Activated naive CD4-positive, alpha-beta T cell treated with anti-CD3 and anti-CD28 coated beads, Interleukin-2, amount 50 U/mL, for 24 hours (primary cell): ENCODE measurements around the gene CTAGE4.
"Not testable (repeated sequence)": the region's sequence is repeated elsewhere in the genome, so short reads cannot be mapped to it uniquely, and the experiment has no call there.

Experiments used
- H3K27ac Mint-ChIP-seq: one replicate; pipeline ENCODE4 v1.8.0; 2021; ENCODE audit warnings: mild to moderate bottlenecking, mixed read lengths
- H3K27me3 Mint-ChIP-seq: one replicate; pipeline ENCODE4 v1.8.0; 2021; ENCODE audit warnings: mixed read lengths
- H3K36me3 Mint-ChIP-seq: one replicate; pipeline ENCODE4 v1.8.0; 2021; ENCODE audit warnings: mixed read lengths
- H3K4me1 Mint-ChIP-seq: one replicate; pipeline ENCODE4 v1.8.0; 2021; ENCODE audit warnings: mixed read lengths
- H3K4me3 Mint-ChIP-seq: one replicate; pipeline ENCODE4 v1.8.0; 2021; ENCODE audit warnings: mild to moderate bottlenecking, mixed read lengths
- H3K9me3 Mint-ChIP-seq: one replicate; pipeline ENCODE4 v1.8.0; 2021; ENCODE audit warnings: mixed read lengths

The CTAGE4 gene, protein sequence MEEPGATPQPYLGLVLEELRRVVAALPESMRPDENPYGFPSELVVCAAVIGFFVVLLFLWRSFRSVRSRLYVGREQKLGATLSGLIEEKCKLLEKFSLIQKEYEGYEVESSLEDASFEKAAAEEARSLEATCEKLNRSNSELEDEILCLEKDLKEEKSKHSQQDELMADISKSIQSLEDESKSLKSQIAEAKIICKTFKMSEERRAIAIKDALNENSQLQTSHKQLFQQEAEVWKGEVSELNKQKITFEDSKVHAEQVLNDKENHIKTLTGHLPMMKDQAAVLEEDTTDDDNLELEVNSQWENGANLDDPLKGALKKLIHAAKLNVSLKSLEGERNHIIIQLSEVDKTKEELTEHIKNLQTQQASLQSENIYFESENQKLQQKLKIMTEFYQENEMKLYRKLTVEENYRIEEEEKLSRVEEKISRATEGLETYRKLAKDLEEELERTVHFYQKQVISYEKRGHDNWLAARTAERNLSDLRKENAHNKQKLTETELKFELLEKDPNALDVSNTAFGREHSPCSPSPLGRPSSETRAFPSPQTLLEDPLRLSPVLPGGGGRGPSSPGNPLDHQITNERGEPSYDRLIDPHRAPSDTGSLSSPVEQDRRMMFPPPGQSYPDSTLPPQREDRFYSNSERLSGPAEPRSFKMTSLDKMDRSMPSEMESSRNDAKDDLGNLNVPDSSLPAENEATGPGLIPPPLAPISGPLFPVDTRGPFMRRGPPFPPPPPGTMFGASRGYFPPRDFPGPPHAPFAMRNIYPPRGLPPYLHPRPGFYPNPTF

DNA sequence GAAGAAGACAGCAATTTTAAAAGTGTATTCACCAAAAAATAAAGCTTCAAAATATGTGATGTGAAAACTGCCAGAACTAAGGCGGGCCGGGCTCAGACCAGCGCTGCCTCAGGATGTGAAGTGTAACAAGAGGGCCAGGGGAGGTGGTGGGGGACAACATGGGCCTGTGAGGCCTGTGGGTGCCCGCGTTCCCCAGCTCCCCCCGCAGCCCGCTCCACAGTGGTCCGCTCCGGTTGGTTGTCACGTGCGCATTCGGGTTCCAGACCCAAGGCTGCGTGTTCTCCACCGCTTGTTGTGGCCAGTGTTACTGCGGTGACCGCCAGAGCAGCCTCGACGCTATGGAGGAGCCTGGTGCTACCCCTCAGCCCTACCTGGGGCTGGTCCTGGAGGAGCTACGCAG lies at the start of gene CTAGE4:
Gene CTAGE4 (plus strand): TSS at position 301 of the 400 bp plus-strand sequence. CDS start 38 bp downstream, at position 339.
- not testable (repeated sequence) for H3K4me3 Mint-ChIP-seq, H3K27me3 Mint-ChIP-seq, H3K4me1 Mint-ChIP-seq, H3K9me3 Mint-ChIP-seq, H3K27ac Mint-ChIP-seq, H3K36me3 Mint-ChIP-seq

DNA sequence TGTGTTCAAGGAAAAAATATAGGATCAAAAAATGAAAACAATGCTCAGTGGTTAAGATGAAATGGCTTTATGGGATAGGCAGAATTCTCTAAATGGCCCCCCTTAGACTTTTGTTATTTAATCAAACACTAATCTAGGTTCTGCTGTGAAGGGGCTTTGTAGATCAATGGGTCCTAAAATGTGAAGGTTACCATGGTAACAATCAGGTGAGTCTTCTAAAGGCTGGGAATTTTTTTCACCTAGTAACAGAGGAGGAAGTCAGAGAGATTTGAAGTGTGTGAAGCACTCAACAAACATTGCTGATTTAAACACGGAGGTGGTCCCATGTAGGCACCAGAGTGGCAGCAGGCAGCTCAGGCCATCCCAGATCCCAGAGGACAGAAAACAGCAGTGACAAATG lies 49.1 kb upstream of the CTAGE4 start:
- Mint-ChIP-seq H3K4me1 (no peaks in the 10 kb centered on the region), H3K27ac (no peak overlapping the region), H3K27me3 (peaks cover 3% of the 10 kb centered on the region), H3K36me3 (no peaks in the 10 kb centered on the region), H3K4me3 (no peak overlapping the region), H3K9me3 (no peaks in the 10 kb centered on the region)

- H3K27me3 Mint-ChIP-seq = peaks cover 4% of the 10 kb centered on the region
Observed at GRCh38 chr7:144137501-144137900, 45.8 kb upstream of the CTAGE4 start.

GRCh38 chr7:144142187-144142586 lies 41.1 kb upstream of the CTAGE4 start:
- Mint-ChIP-seq H3K27ac (no peak overlapping the region), H3K27me3 (peaks cover 4% of the 10 kb centered on the region), H3K36me3 (peaks cover 1% of the 10 kb centered on the region), H3K9me3 (peaks cover 14% of the 10 kb centered on the region), H3K4me3 (no peak overlapping the region), H3K4me1 (no peaks in the 10 kb centered on the region)

More at GRCh38 chr7:144137501-144137900, 45.8 kb upstream of the CTAGE4 start:
- no peaks in the 10 kb centered on the region for H3K9me3 Mint-ChIP-seq
- no peaks in the 10 kb centered on the region for H3K4me1 Mint-ChIP-seq
- no peak overlapping the region for H3K4me3 Mint-ChIP-seq
- H3K36me3 Mint-ChIP-seq = no peaks in the 10 kb centered on the region
- H3K27ac Mint-ChIP-seq = no peak overlapping the region

- H3K27me3 Mint-ChIP-seq = peaks cover 1% of the 10 kb centered on the region
- H3K27ac Mint-ChIP-seq = no peak overlapping the region
- no peaks in the 10 kb centered on the region for H3K4me1 Mint-ChIP-seq
- H3K36me3 Mint-ChIP-seq = peaks cover 8% of the 10 kb centered on the region
- no peak overlapping the region for H3K4me3 Mint-ChIP-seq
- H3K9me3 Mint-ChIP-seq = peaks cover 29% of the 10 kb centered on the region
Observed at GRCh38 chr7:144144426-144144825, 38.8 kb upstream of the CTAGE4 start.

- Mint-ChIP-seq H3K36me3 (peaks cover 10% of the 10 kb centered on the region), H3K4me3 (no peak overlapping the region), H3K27me3 (peaks cover 5% of the 10 kb centered on the region), H3K4me1 (no peaks in the 10 kb centered on the region), H3K27ac (no peak overlapping the region), H3K9me3 (peaks cover 43% of the 10 kb centered on the region)
Observed at GRCh38 chr7:144148224-144148827, 34.9 kb upstream of the CTAGE4 start.

DNA sequence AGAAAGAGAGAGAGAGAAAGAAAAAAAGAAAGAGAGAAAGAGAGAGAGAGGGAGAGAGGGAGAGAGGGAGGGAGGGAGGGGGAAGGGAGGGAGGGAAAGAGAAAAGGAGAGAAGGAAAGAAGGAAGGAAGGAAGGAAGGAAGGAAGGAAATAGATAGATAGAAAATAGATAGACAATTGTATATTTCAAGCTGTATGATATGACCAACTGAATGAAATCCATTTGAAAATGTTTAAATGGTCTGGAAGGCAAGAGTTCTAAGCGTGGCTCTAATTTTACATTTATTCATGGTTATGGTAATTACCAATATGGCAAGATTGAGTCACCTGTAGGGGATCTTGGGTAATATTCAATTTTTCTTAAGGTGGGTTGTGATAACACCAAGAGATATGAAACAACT lies 24.4 kb upstream of the CTAGE4 start:
- H3K27me3 Mint-ChIP-seq = peaks cover 11% of the 10 kb centered on the region
- no peaks in the 10 kb centered on the region for H3K9me3 Mint-ChIP-seq
- H3K4me1 Mint-ChIP-seq = no peaks in the 10 kb centered on the region
- H3K36me3 Mint-ChIP-seq = no peaks in the 10 kb centered on the region
- H3K4me3 Mint-ChIP-seq = no peak overlapping the region
- H3K27ac Mint-ChIP-seq = no peak overlapping the region

- Mint-ChIP-seq H3K36me3 (peaks cover 2% of the 10 kb centered on the region), H3K27me3 (peaks cover 2% of the 10 kb centered on the region), H3K9me3 (no peaks in the 10 kb centered on the region), H3K27ac (no peak overlapping the region), H3K4me1 (no peaks in the 10 kb centered on the region), H3K4me3 (no peak overlapping the region)
Observed at GRCh38 chr7:144164784-144165183, 18.5 kb upstream of the CTAGE4 start.

- not testable (repeated sequence) for H3K27ac Mint-ChIP-seq, H3K36me3 Mint-ChIP-seq, H3K4me1 Mint-ChIP-seq, H3K9me3 Mint-ChIP-seq, H3K27me3 Mint-ChIP-seq, H3K4me3 Mint-ChIP-seq
Observed at GRCh38 chr7:144171594-144172350, 11.5 kb upstream of the CTAGE4 start.

GRCh38 chr7:144174613-144175012 lies 8.7 kb upstream of the CTAGE4 start:
- H3K4me1 Mint-ChIP-seq = no peaks in the 10 kb centered on the region
- no peak overlapping the region for H3K27ac Mint-ChIP-seq
- peaks cover 2% of the 10 kb centered on the region for H3K27me3 Mint-ChIP-seq
- H3K4me3 Mint-ChIP-seq = no peak overlapping the region
- no peaks in the 10 kb centered on the region for H3K9me3 Mint-ChIP-seq
- no peaks in the 10 kb centered on the region for H3K36me3 Mint-ChIP-seq

DNA sequence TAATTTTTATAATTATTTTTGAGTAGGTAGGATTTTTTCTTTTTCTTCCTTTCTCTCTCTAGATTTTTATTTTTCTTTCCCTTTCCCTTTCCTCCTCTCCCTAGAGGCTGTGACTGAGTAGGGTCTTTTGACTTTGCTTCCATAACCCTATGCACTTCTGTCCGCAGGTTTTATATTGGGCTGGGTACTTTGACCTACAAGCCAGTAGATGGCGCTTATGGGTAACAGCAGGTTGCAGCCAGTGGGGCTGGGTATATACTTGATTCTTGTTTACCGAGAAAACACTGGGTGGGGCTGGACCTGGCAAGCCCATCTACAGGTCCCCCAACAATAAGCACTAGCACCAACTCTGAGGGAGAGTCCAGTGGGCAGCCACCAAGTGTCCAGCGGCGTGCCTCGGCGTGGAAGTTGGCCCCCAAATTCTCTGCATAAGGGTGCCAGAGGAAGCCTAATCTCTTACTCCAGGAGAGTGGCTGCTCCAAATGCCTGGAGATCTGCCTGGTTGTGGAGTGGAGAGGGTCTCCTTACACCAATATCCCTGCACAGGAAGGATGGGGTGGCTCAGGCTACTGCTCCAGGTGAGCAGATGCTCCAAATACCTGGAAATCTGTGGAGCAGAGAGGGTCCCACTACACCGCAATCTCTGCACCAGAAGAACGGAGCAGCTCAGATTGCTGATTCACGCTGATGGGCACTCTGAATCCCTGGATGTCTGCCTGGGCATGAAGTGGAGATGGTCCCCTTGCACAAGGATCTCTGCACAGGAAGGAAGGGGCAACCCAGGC lies 4.7 kb upstream of the CTAGE4 start:
- H3K4me1 Mint-ChIP-seq, H3K27me3 Mint-ChIP-seq, H3K4me3 Mint-ChIP-seq, H3K27ac Mint-ChIP-seq, H3K9me3 Mint-ChIP-seq, H3K36me3 Mint-ChIP-seq: not testable (repeated sequence)

GRCh38 chr7:144179165-144179479 lies 4.1 kb upstream of the CTAGE4 start:
- not testable (repeated sequence) for H3K4me3 Mint-ChIP-seq, H3K36me3 Mint-ChIP-seq, H3K27me3 Mint-ChIP-seq

GRCh38 chr7:144187848-144188247 lies 4.6 kb downstream of the CTAGE4 start:
- H3K9me3 Mint-ChIP-seq, H3K36me3 Mint-ChIP-seq, H3K27ac Mint-ChIP-seq, H3K27me3 Mint-ChIP-seq, H3K4me3 Mint-ChIP-seq, H3K4me1 Mint-ChIP-seq: not testable (repeated sequence)

More at GRCh38 chr7:144179165-144179479, 4.1 kb upstream of the CTAGE4 start:
- not testable (repeated sequence) for H3K4me1 Mint-ChIP-seq, H3K27ac Mint-ChIP-seq, H3K9me3 Mint-ChIP-seq

DNA sequence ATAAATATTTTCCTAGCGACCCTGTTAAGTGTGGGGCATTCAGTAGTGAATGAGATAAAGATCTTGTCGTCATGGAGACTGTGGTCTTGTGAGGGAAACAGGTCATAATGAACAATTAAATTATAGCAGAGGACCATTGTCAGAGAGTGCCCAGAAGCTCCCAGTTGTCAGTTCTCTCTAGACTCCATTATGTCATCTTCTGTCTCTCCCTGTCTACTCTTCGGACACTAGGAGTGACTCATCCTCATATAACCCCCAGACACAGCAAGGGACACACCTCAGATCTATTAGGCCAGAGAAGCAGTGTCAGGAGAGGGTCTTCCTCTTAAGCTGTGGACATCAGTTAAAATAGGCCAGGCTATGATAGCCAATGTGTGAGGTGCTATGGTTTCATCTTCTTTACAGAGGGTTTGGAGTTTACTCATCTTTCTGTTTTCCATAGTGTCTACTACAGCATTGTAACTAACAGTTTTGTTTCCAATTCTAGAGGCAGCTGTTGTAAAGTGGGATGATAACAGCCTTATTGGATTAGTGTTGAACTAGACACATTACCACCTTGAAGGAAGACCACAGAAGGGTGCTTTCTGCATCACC lies 5.4 kb downstream of the CTAGE4 start:
- not testable (repeated sequence) for H3K36me3 Mint-ChIP-seq, H3K4me3 Mint-ChIP-seq, H3K4me1 Mint-ChIP-seq, H3K27ac Mint-ChIP-seq, H3K9me3 Mint-ChIP-seq, H3K27me3 Mint-ChIP-seq

- not testable (repeated sequence) for H3K27me3 Mint-ChIP-seq, H3K36me3 Mint-ChIP-seq, H3K9me3 Mint-ChIP-seq, H3K27ac Mint-ChIP-seq, H3K4me3 Mint-ChIP-seq, H3K4me1 Mint-ChIP-seq
Observed at GRCh38 chr7:144193782-144194181, 10.5 kb downstream of the CTAGE4 start.
